ENCODE data around the gene FXYD2. TPM values are rescaled to one million over a fixed set of nuclear protein-coding genes. Genes with fewer than 3 reads are reported as not detected.

The FXYD2 gene
- total RNA-seq, 1 experiment from 2014 or later: not detected

GRCh38 chr11:117857734-117858414 is 33.3 kb upstream of the FXYD2 start:
- no peak for DNase-seq (ENCODE audit: low spot score)

- DNase-seq (ENCODE audit: low spot score): no peak
These were observed 31.5 kb upstream of the FXYD2 start for GRCh38 chr11:117855912-117856651.

GRCh38 chr11:117855186-117855845 is 30.8 kb upstream of the FXYD2 start:
- no peak for DNase-seq (ENCODE audit: low spot score)

GRCh38 chr11:117852309-117852708 is 27.8 kb upstream of the FXYD2 start:
- DNase-seq (ENCODE audit: low spot score): no peak

GRCh38 chr11:117851852-117852251 is 27.3 kb upstream of the FXYD2 start:
- DNase-seq (ENCODE audit: low spot score): no peak

GRCh38 chr11:117851106-117851505 is 26.6 kb upstream of the FXYD2 start:
- DNase-seq (ENCODE audit: low spot score): no peak

- no peak for DNase-seq (ENCODE audit: low spot score)
These were observed 25.4 kb upstream of the FXYD2 start for GRCh38 chr11:117849781-117850414.

GRCh38 chr11:117843666-117844484 is 19.3 kb upstream of the FXYD2 start:
- DNase-seq (ENCODE audit: low spot score): peak; percentile 27

- no peak for DNase-seq (ENCODE audit: low spot score)
These were observed 17.8 kb upstream of the FXYD2 start for GRCh38 chr11:117842131-117842941.

GRCh38 chr11:117841551-117842031 is 17.0 kb upstream of the FXYD2 start:
- DNase-seq (ENCODE audit: low spot score): no peak

GRCh38 chr11:117840881-117841550 is 16.5 kb upstream of the FXYD2 start:
- no peak for DNase-seq (ENCODE audit: low spot score)

- DNase-seq (ENCODE audit: low spot score): no peak
These were observed 15.6 kb upstream of the FXYD2 start for GRCh38 chr11:117839936-117840813.

GRCh38 chr11:117839380-117839881 is 14.9 kb upstream of the FXYD2 start:
- DNase-seq (ENCODE audit: low spot score): no peak

- no peak for DNase-seq (ENCODE audit: low spot score)
These were observed 14.4 kb upstream of the FXYD2 start for GRCh38 chr11:117838901-117839300.

- DNase-seq (ENCODE audit: low spot score): no peak
These were observed 13.2 kb upstream of the FXYD2 start for GRCh38 chr11:117837791-117838190.

GRCh38 chr11:117837070-117837776 is 12.7 kb upstream of the FXYD2 start:
- DNase-seq (ENCODE audit: low spot score): no peak

GRCh38 chr11:117836077-117836960 is 11.8 kb upstream of the FXYD2 start:
- DNase-seq (ENCODE audit: low spot score): no peak
